ENCODE measurements around the gene SLC38A5.

DNA sequence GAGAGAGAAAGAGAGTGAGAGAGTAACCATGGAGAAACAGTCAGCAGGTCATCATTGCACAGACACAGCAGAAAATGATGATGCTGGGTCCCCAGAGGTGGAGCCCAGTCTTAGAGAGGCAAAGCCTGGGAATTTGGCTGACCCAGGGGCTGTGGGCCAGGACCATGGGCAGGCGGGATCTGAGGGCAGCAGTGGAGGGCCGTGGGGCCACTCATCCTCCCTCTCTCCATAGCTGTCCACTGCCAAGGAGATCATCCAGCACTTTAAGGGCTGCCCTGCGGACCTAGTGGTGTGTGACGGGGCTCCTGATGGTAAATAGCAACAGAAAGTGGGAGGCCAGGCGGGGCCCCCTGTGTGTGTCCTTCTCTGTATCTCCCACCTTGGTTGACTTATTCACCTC is 8.7 kb upstream of the SLC38A5 start:
- TF ChIP-seq TARDBP (IDR thresholded peaks at IDR 0.05) (no peak), FOXM1 (IDR thresholded peaks at IDR 0.05; ENCODE audit: borderline replicate concordance) (no peak), BHLHE40 (IDR thresholded peaks at IDR 0.05; ENCODE audit: borderline replicate concordance) (no peak), FOXA1 (IDR thresholded peaks at IDR 0.05) (no peak), L3MBTL2 (conservative IDR thresholded peaks at IDR 0.05) (no peak), ZNF384 (IDR thresholded peaks at IDR 0.05) (no peak), SP1 (IDR thresholded peaks at IDR 0.05) (no peak), ARNT (IDR thresholded peaks at IDR 0.05) (no peak), NFRKB (IDR thresholded peaks at IDR 0.05) (no peak)
- TF ChIP-seq, protein P1, sequence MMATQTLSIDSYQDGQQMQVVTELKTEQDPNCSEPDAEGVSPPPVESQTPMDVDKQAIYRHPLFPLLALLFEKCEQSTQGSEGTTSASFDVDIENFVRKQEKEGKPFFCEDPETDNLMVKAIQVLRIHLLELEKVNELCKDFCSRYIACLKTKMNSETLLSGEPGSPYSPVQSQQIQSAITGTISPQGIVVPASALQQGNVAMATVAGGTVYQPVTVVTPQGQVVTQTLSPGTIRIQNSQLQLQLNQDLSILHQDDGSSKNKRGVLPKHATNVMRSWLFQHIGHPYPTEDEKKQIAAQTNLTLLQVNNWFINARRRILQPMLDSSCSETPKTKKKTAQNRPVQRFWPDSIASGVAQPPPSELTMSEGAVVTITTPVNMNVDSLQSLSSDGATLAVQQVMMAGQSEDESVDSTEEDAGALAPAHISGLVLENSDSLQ (IDR thresholded peaks at IDR 0.05) = no peak

Data from HEK293T (cell line).